Activated T-helper 1 cell treated with anti-CD3 and anti-CD28 coated beads, Interleukin-12 subunit alpha, Interleukin-12 subunit beta, Interleukin-2, Interleukin-4 antibody, amounts not matched to agents 30 ng/mL and 10 ng/mL and 1 ng/mL, durations not matched to agents 14 hours and 24 hours and 36 hours (primary cell): ENCODE results near the gene SLC22A6. TPM values are rescaled to one million over a fixed set of nuclear protein-coding genes. Genes with fewer than 3 reads are reported as not detected.

Experiments
- DNase-seq: peaks from one replicate; pipeline ENCODE4 v3.0.0; 2021; ENCODE audit warnings: low spot score
- H3K27ac Mint-ChIP-seq: one replicate; pipeline ENCODE4 v1.8.0; 2021; ENCODE audit warnings: mild to moderate bottlenecking, mixed read lengths
- H3K27me3 Mint-ChIP-seq: one replicate; pipeline ENCODE4 v1.8.0; 2022; ENCODE audit warnings: mild to moderate bottlenecking, moderate library complexity, mixed read lengths; ENCODE audit not compliant: insufficient read depth
- H3K36me3 Mint-ChIP-seq: one replicate; pipeline ENCODE4 v1.8.0; 2021; ENCODE audit warnings: low read depth, mixed read lengths
- H3K4me1 Mint-ChIP-seq: one replicate; pipeline ENCODE4 v1.8.0; 2021; ENCODE audit warnings: low read depth, mixed read lengths
- H3K4me3 Mint-ChIP-seq: one replicate; pipeline ENCODE4 v1.8.0; 2021; ENCODE audit warnings: mild to moderate bottlenecking, moderate library complexity, mixed read lengths
- H3K9me3 Mint-ChIP-seq: one replicate; pipeline ENCODE4 v1.8.0; 2021; ENCODE audit warnings: mixed read lengths
- intact Hi-C: fragments of 100-400 bp; cut with micrococcal nuclease; formaldehyde crosslinking; loops from one replicate; pipeline ENCODE4 v1.15.1; 2024
- total RNA-seq: library from RNA; stranded (reverse); gene quantifications from 2 replicates; pipeline ENCODE4 v1.2.3, GENCODE V29; 2022

SLC22A6 gene
- total RNA-seq: not detected in 2 replicates

DNA sequence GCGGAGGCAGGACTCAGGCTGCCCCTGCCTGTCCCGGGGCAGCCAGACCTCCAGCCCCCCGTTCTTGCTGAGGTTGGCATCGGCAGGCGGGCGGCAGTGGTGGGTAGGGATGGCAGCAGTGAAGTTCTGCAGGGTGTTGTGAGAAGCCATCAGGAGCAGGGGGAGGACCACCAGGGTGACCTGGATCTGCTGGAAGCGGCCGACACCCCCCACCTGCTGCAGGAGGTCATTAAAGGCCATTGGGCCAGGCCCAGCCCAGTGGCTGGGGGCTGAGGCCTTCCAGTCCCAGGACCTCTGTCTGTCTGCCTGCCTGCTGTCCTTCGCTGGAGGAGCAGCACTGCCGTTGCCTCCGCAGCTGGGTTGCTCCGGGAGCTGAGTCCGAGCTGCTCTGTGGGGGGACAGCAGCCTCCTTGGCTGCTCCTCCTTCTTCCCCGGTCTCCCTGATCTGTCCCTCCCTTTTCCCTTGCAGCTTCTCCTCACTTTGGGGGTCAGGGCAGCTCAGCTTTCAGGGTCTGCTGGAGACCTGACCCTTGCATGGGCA lies at the start of gene SLC22A6:
SLC22A6 (minus strand) TSS at position 517 of the 541 bp plus-strand sequence; CDS start at position 240, 277 bp downstream.
- Mint-ChIP-seq H3K27me3 (peaks cover 5% of the 10 kb centered on the region), H3K27ac (no peak within 1 kb of the TSS), H3K36me3 (no peaks in the 10 kb centered on the region), H3K4me1 (no peaks in the 10 kb centered on the region), H3K4me3 (no peak within 1 kb of the TSS), H3K9me3 (no peaks in the 10 kb centered on the region)
- intact Hi-C loops: no loop called here
- DNase-seq: no peak

DNA sequence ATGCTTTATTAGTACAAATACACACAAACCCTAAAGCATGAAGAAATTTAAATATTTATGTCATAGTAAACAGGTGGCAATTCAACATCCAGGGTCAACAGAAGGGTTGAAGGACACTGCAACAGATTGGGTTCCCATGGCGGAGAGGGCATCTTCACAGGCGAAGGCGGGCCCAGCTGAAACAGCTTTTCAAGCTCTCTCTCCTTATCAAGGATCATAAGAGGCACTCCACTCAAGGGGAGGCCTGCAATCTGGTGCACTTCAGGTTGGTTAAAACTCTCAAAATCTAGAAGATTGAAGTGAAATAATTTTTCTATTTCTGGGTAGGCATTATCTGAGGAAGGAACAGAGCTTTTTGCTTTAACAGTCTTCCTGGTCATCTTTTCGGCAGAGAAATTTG lies 47.7 kb upstream of the SLC22A6 start:
- no peaks in the 10 kb centered on the region for H3K36me3 Mint-ChIP-seq
- no peaks in the 10 kb centered on the region for H3K4me1 Mint-ChIP-seq
- no peak for DNase-seq
- H3K27me3 Mint-ChIP-seq: peaks cover 20% of the 10 kb centered on the region
- no peaks in the 10 kb centered on the region for H3K9me3 Mint-ChIP-seq
- intact Hi-C loops: loop anchor here (10.0 kb wide), 1 partner anchor 602 kb away; no protein-coding TSS in a partner anchor
- H3K27ac Mint-ChIP-seq: no peak overlapping the region
- no peak overlapping the region for H3K4me3 Mint-ChIP-seq

GRCh38 chr11:63023841-63024648 lies 39.3 kb upstream of the SLC22A6 start:
- Mint-ChIP-seq H3K4me3 (no peak overlapping the region), H3K27me3 (peaks cover 5% of the 10 kb centered on the region), H3K27ac (no peak overlapping the region), H3K36me3 (no peaks in the 10 kb centered on the region), H3K9me3 (no peaks in the 10 kb centered on the region), H3K4me1 (peaks cover 11% of the 10 kb centered on the region)
- DNase-seq: peak; percentile 67
- intact Hi-C loops: loop anchor here (1.0 kb wide), 1 partner anchor 118 kb away; no protein-coding TSS in a partner anchor

DNA sequence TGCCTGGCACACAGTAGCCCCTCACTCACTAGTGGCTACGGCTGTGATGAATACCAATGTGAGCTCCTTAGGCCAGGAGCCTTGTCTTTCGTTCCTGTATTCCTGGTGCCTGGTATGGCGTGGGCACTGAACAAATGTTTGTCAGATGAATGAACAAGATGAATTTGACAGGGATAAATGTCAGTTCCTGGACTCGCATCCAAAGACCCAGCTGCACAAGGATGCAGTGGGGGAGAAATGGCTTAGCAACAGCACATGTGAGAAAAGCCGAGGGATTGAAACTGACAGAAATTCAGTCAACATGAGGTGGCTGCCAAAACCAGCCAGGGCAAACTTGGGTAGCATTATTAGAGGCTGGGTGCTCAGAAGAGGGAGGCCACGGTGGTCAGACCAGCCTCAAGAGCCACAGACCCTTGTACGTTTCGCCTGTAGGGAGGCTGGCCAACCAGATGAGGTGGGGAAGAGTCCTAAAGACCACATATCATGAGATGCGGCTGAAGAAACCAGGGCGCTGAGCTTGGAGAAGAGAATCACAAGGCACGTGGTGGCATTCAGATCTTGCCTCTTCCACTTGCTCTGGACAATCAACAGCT lies 38.6 kb upstream of the SLC22A6 start:
- intact Hi-C loops: no loop called here
- Mint-ChIP-seq H3K36me3 (no peaks in the 10 kb centered on the region), H3K4me1 (peaks cover 11% of the 10 kb centered on the region), H3K9me3 (no peaks in the 10 kb centered on the region), H3K27me3 (peaks cover 5% of the 10 kb centered on the region), H3K27ac (no peak overlapping the region), H3K4me3 (no peak overlapping the region)
- DNase-seq: no peak

GRCh38 chr11:63022441-63022840 lies 37.7 kb upstream of the SLC22A6 start:
- Mint-ChIP-seq H3K9me3 (no peaks in the 10 kb centered on the region), H3K4me1 (peaks cover 11% of the 10 kb centered on the region), H3K27ac (no peak overlapping the region), H3K27me3 (peaks cover 5% of the 10 kb centered on the region), H3K4me3 (no peak overlapping the region), H3K36me3 (no peaks in the 10 kb centered on the region)
- intact Hi-C loops: no loop called here
- DNase-seq: no peak

- DNase-seq: no peak
- no peaks in the 10 kb centered on the region for H3K9me3 Mint-ChIP-seq
- peaks cover 11% of the 10 kb centered on the region for H3K4me1 Mint-ChIP-seq
- intact Hi-C loops: no loop called here
- H3K27me3 Mint-ChIP-seq: peaks cover 5% of the 10 kb centered on the region
- no peak overlapping the region for H3K27ac Mint-ChIP-seq
- H3K36me3 Mint-ChIP-seq: no peaks in the 10 kb centered on the region
- no peak overlapping the region for H3K4me3 Mint-ChIP-seq
These were observed 36.0 kb upstream of the SLC22A6 start for GRCh38 chr11:63020671-63021291.

GRCh38 chr11:63019506-63019905 lies 34.7 kb upstream of the SLC22A6 start:
- peaks cover 5% of the 10 kb centered on the region for H3K27me3 Mint-ChIP-seq

GRCh38 chr11:63017306-63017974 lies 32.7 kb upstream of the SLC22A6 start:
- Mint-ChIP-seq H3K36me3 (no peaks in the 10 kb centered on the region), H3K4me3 (no peak overlapping the region), H3K4me1 (no peaks in the 10 kb centered on the region), H3K27ac (no peak overlapping the region), H3K9me3 (no peaks in the 10 kb centered on the region), H3K27me3 (no peaks in the 10 kb centered on the region)
- intact Hi-C loops: no loop called here
- no peak for DNase-seq

More at GRCh38 chr11:63019506-63019905, 34.7 kb upstream of the SLC22A6 start:
- Mint-ChIP-seq H3K4me3 (no peak overlapping the region), H3K36me3 (no peaks in the 10 kb centered on the region), H3K4me1 (peaks cover 11% of the 10 kb centered on the region), H3K27ac (no peak overlapping the region), H3K9me3 (no peaks in the 10 kb centered on the region)
- DNase-seq: no peak
- intact Hi-C loops: no loop called here

DNA sequence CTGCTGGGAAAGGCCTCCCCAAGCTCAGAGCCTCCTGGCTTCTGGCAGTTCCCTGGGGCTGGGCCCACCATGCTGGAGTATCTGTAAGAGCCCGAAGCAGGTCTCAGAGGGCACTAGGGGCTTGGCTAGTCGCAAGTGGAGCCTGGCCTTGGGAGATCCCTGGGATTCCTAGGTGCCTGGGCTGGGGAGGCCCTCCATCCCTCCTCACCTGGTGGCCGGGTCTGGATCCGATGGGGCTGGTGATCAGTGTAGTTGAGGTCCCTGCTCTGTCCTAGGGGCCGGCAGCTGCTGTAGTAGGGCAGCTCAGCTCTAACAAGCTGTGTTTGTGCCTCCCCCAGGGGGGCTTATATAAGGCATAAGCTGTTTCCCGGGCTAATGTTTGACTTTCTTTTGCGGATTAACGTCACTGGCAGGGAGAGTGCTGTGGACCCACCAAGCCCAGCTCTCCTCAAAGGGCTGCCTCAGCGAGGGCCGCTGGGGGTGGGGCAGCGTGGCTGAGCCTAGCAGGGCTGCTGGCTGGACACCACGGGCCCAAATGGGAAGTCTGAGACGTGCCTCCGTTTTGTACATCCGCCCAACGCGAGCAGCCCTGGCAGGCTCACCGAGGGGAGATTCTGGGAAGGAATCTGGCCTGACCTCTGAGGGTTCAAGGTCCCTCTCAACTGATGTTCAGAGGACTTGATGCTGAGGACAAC lies 30.9 kb upstream of the SLC22A6 start, which contains the start of gene SLC22A8:
SLC22A8 (minus strand) TSS at position 321 of the 695 bp plus-strand sequence. CDS start 883 bp downstream, outside the sequence.
- DNase-seq: no peak
- Mint-ChIP-seq H3K4me1 (no peaks in the 10 kb centered on the region), H3K27me3 (no peaks in the 10 kb centered on the region), H3K4me3 (no peak within 1 kb of the TSS), H3K36me3 (no peaks in the 10 kb centered on the region), H3K9me3 (no peaks in the 10 kb centered on the region), H3K27ac (no peak within 1 kb of the TSS)
- intact Hi-C loops: no loop called here

DNA sequence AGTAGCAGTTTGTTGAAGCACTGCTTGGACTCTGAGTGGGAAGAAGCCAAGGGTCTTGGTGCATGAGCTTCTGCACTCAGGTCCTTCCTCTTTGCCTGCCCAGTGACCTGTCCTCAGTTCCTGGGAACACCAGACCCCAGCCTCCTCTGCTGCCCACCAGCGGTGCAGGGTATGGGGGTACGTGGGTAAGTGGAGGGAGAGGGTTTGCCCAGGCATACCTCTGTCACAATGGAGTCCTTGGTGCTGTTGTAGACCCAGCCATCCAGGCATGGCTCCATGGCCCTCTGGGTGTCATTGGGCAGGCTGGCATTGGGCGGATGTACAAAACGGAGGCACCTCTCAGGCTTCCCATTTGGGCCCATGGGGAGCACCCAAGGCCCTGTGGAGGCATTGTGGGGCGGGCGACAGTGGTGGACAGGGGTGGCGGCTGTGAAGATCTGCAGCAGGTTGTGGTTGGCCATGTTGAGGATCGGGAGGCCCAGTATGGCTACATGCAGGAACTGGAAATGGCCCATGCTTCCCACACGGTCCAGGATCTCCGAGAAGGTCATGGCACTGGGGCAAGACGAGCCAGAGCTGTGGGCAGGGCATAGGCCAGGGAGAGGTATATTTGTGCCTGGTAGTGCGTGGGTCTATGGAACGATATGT lies 29.8 kb upstream of the SLC22A6 start:
- H3K27ac Mint-ChIP-seq: no peak overlapping the region
- no peaks in the 10 kb centered on the region for H3K4me1 Mint-ChIP-seq
- H3K27me3 Mint-ChIP-seq: no peaks in the 10 kb centered on the region
- H3K9me3 Mint-ChIP-seq: no peaks in the 10 kb centered on the region
- no peak overlapping the region for H3K4me3 Mint-ChIP-seq
- H3K36me3 Mint-ChIP-seq: no peaks in the 10 kb centered on the region
- no peak for DNase-seq
- intact Hi-C loops: no loop called here

- Mint-ChIP-seq H3K9me3 (no peaks in the 10 kb centered on the region), H3K36me3 (no peaks in the 10 kb centered on the region), H3K27me3 (no peaks in the 10 kb centered on the region), H3K4me3 (no peak overlapping the region), H3K27ac (no peak overlapping the region), H3K4me1 (no peaks in the 10 kb centered on the region)
- DNase-seq: no peak
- intact Hi-C loops: no loop called here
These were observed 28.1 kb upstream of the SLC22A6 start for GRCh38 chr11:63012839-63013238.

- no peaks in the 10 kb centered on the region for H3K4me1 Mint-ChIP-seq
- H3K36me3 Mint-ChIP-seq: no peaks in the 10 kb centered on the region
- no peak overlapping the region for H3K27ac Mint-ChIP-seq
- H3K27me3 Mint-ChIP-seq: no peaks in the 10 kb centered on the region
- no peak for DNase-seq
- H3K9me3 Mint-ChIP-seq: no peaks in the 10 kb centered on the region
- intact Hi-C loops: no loop called here
- no peak overlapping the region for H3K4me3 Mint-ChIP-seq
These were observed 27.7 kb upstream of the SLC22A6 start for GRCh38 chr11:63012430-63012829.
